K562 (cell line): ENCODE data around the gene GPN3. TPM values are rescaled to one million over a fixed set of nuclear protein-coding genes. Genes with fewer than 3 reads are reported as not detected.
A peak's percentile ranks its signal among the peaks of the same experiment; 100 is the strongest.

Experiments used
- ATAC-seq: fragments of 200-7000 bp; cut with Tn5 transposase; 3 replicates; pipeline ENCODE4 v1.9.1; 2020; ENCODE audit warnings: moderate library complexity
- BruUV-seq: library from RNA; stranded (reverse); fragments of 400-500 nt; replicated peaks from 2 replicates; lab custom pipeline; 2021; lab: Mats Ljungman, UMichigan
- CTCF ChIA-PET: fragments of 300-600 bp; formaldehyde crosslinking; extraction: SDS; loops from one replicate; lab custom pipeline; 2021; ENCODE audit warnings: low intra/inter-chr PET ratio; lab: Yijun Ruan, JAX
- POLR2A ChIA-PET: fragments of 300-600, 350-650 bp; sonication (Branson Sonifier 250); formaldehyde crosslinking; extraction: SDS; loops from one replicate; lab custom pipeline; 2021; ENCODE audit warnings: antibody characterized with exemption, inconsistent platforms; lab: Yijun Ruan, JAX
- DNase-seq, 4 experiments: peaks; one replicate each; pipeline versions ENCODE4 v3.0.0 to v3.0.0-alpha.2; 2011 to 2018; ENCODE audit warnings: low spot score in 3 of 4, mixed read lengths in 3 of 4; ENCODE audit errors: extremely low read depth in 1 of 4
- FAIRE-seq: peaks from 2 replicates; lab custom pipeline; 2011; peaks lifted over from hg19 to GRCh38; lab: Jason Lieb, UNC
- H2AFZ ChIP-seq: 2 replicates; pipeline ENCODE4 v1.6.0; 2011; ENCODE audit warnings: low read depth, low read length, control low read depth, inconsistent platforms
- H3K27ac ChIP-seq: fragments of 200-600 bp; 3 replicates; pipeline ENCODE4 v1.8.0; 2011; ENCODE audit warnings: low read depth, mild to moderate bottlenecking, control low read depth, inconsistent platforms, low read length, moderate library complexity, mixed read lengths; ENCODE audit errors: extremely low read depth
- H3K27me3 ChIP-seq, 2 experiments: fragments of 300-600 bp in 1 of 2; 2 replicates in 1 of 2; 3 replicates in 1 of 2; pipeline versions ENCODE4 v1.6.0 to v1.8.0; 2011; ENCODE audit warnings: inconsistent platforms in 2 of 2, low read length in 2 of 2, mild to moderate bottlenecking in 1 of 2, mixed read lengths in 1 of 2, moderate library complexity in 1 of 2; ENCODE audit not compliant: control insufficient read depth in 2 of 2, insufficient read depth in 2 of 2
- H3K36me3 ChIP-seq: fragments of 300-600 bp; 3 replicates; pipeline ENCODE4 v1.8.0; 2011; ENCODE audit warnings: mild to moderate bottlenecking, low read length, inconsistent platforms; ENCODE audit not compliant: control insufficient read depth, insufficient read depth
- H3K4me1 ChIP-seq, 2 experiments: fragments of 200-600 bp in 1 of 2; replicated peaks in 1 of 2; 2 replicates in 1 of 2; 3 replicates in 1 of 2; pipeline versions ENCODE4 v1.5.1 to v1.8.0; 2011; ENCODE audit warnings: inconsistent platforms in 2 of 2, low read length in 2 of 2, mild to moderate bottlenecking in 1 of 2, mixed read lengths in 1 of 2, moderate library complexity in 1 of 2; ENCODE audit not compliant: control insufficient read depth in 2 of 2, insufficient read depth in 2 of 2
- H3K4me2 ChIP-seq: 2 replicates; pipeline ENCODE4 v1.6.1; 2011; ENCODE audit warnings: low read length, control low read depth, inconsistent platforms, mixed read lengths; ENCODE audit not compliant: insufficient read depth
- H3K4me3 ChIP-seq: fragments of 200-600 bp; sonication (generic), shearing (Covaris generic); 2 replicates; pipeline ENCODE4 v1.5.1; 2016; ENCODE audit warnings: control low read depth, inconsistent platforms
- H3K79me2 ChIP-seq: fragments of 200-600 bp; 3 replicates; pipeline ENCODE4 v1.8.0; 2011; ENCODE audit warnings: low read length, inconsistent platforms; ENCODE audit not compliant: control insufficient read depth, insufficient read depth
- H3K9ac ChIP-seq, 2 experiments: 2 replicates each; pipeline versions ENCODE4 v1.6.0 to v1.6.1; 2011; ENCODE audit warnings: low read depth in 2 of 2, low read length in 2 of 2, control low read depth in 1 of 2, inconsistent platforms in 1 of 2, mild to moderate bottlenecking in 1 of 2, mixed read lengths in 1 of 2; ENCODE audit not compliant: insufficient read depth in 1 of 2
- H3K9me1 ChIP-seq: one replicate; pipeline ENCODE4 v1.6.0; 2011; ENCODE audit warnings: inconsistent platforms, mild to moderate bottlenecking, low read length, moderate library complexity; ENCODE audit not compliant: control insufficient read depth, insufficient read depth
- H3K9me3 ChIP-seq: replicated peaks from 2 replicates; pipeline ENCODE4 v1.5.1; 2011; ENCODE audit warnings: low read depth, low read length, inconsistent platforms; ENCODE audit not compliant: control insufficient read depth, insufficient read depth
- H4K20me1 ChIP-seq: replicated peaks from 2 replicates; pipeline ENCODE4 v1.6.1; 2011; ENCODE audit warnings: low read length, inconsistent platforms, mixed read lengths; ENCODE audit not compliant: control insufficient read depth, insufficient read depth
- ELF2 ChIP-seq: fragments of 250-450 bp; sonication (Bioruptor Pico); IDR thresholded peaks from 2 replicates; pipeline ENCODE4 v1.5.0; 2021; ENCODE audit warnings: mild to moderate bottlenecking
- NFE2L1 ChIP-seq: fragments of 450-650 bp; IDR thresholded peaks from 2 replicates; pipeline ENCODE4 v1.6.1; 2016; ENCODE audit warnings: missing genetic modification characterization, low read depth, mild to moderate bottlenecking, missing compliant biosample characterization, moderate library complexity, borderline replicate concordance
- SMC3 ChIP-seq: conservative IDR thresholded peaks from 2 replicates; pipeline ENCODE4 v1.6.1; 2011; ENCODE audit warnings: low read depth, low read length, improper control_type of control experiment; ENCODE audit not compliant: insufficient read depth
- TOE1 ChIP-seq, 2 experiments: fragments of 450-650 bp in 1 of 2; sonication (generic) in 1 of 2; formaldehyde crosslinking in 1 of 2; IDR thresholded peaks; 2 replicates each; pipeline versions ENCODE4 v1.7.1 to v1.8.0; 2016 to 2022; ENCODE audit warnings: borderline replicate concordance in 2 of 2, mild to moderate bottlenecking in 2 of 2, antibody characterized with exemption in 1 of 2, inconsistent platforms in 1 of 2, low read depth in 1 of 2, missing genetic modification reagents in 1 of 2, moderate library complexity in 1 of 2
- ZNF695 ChIP-seq: fragments of 450-650 bp; formaldehyde crosslinking; IDR thresholded peaks from 2 replicates; pipeline ENCODE4 v1.4.0; 2020; ENCODE audit warnings: mild to moderate bottlenecking, moderate library complexity
- WGBS: fragments of 100-300 bp; shearing (Covaris generic); methylation state at CpG from one replicate; pipeline ENCODE4 v1.1.6; 2016; ENCODE audit warnings: low coverage, mixed read lengths; ENCODE audit not compliant: insufficient coverage; ENCODE audit errors: missing lambda C conversion rate; 5-methylcytosine and 5-hydroxymethylcytosine counted together
- in situ Hi-C: fragments of 300-500 bp; cut with MboI; formaldehyde crosslinking; loops from 4 replicates; pipeline ENCODE4 v1.15.0; 2018; ENCODE audit warnings: inconsistent platforms, mixed read lengths
- intact Hi-C: fragments of 100-400 bp; cut with micrococcal nuclease; formaldehyde crosslinking; loops from 2 replicates; pipeline ENCODE4 v1.14.2; 2022
- polyA plus RNA-seq, 8 experiments: library from polyadenylated mRNA; depleted of rRNA in 4 of 8; stranded (reverse) in 5 of 8; unstranded in 3 of 8; fragments of >200 nt; fragmentation: Nextera tagmentation in 2 of 8; fragmentation: Illumina TruSeq in 1 of 8; extraction: Ambion mirVana in 2 of 8; extraction: Trizol in 1 of 8; gene quantifications; 2 replicates each; pipeline versions ENCODE4 v1.2.1 to v1.2.3, GENCODE V29; 2011 to 2014; ENCODE audit warnings: inconsistent platforms in 1 of 8, missing spikeins in 1 of 8
- total RNA-seq, 7 experiments: library from RNA; depleted of rRNA in 6 of 7; stranded (reverse); fragments of >200 nt in 6 of 7; fragmentation: Illumina TruSeq in 2 of 7; extraction: Trizol in 2 of 7; gene quantifications; 2 replicates each; pipeline versions ENCODE4 v1.2.1 to v1.2.3, GENCODE V29; 2011 to 2021; ENCODE audit warnings: low replicate concordance in 1 of 7
- TF ChIP-seq, protein P1 (sequence below): sonication (generic); formaldehyde crosslinking; IDR thresholded peaks from 2 replicates; pipeline ENCODE4 v1.8.1; 2023; ENCODE audit warnings: mild to moderate bottlenecking, missing genetic modification reagents
- TF ChIP-seq, protein P2 (sequence below): fragments of 450-650 bp; IDR thresholded peaks from 2 replicates; pipeline ENCODE4 v1.6.1; 2016; ENCODE audit warnings: mild to moderate bottlenecking, moderate library complexity

The GPN3 gene
- total and polyA plus RNA-seq, 9 of the 15 experiments (the other 6 are each of a cell fraction or from before 2014, with no cell fraction given) = 35.8 to 123 (median 64.2) TPM

- Histone ChIP-seq H3K4me2 (peak within 1 kb of the TSS; percentile 87), H3K27ac (peak within 1 kb of the TSS; percentile 99), H3K9ac (peak within 1 kb of the TSS; percentile 99 to 100), H3K9me3 (no peaks in the 10 kb centered on the region), H3K36me3 (peaks cover 30% of the 10 kb centered on the region), H3K4me3 (peak within 1 kb of the TSS; percentile 91), H3K79me2 (peaks cover 53% of the 10 kb centered on the region), H3K9me1 (no peaks in the 10 kb centered on the region), H3K4me1 (peaks cover 15 to 22% of the 10 kb centered on the region in 2 experiments; a peak in 4 of 5 replicates), H3K27me3 (no peaks in the 10 kb centered on the region), H2AFZ (peak within 1 kb of the TSS; percentile 100), H4K20me1 (no peaks in the 10 kb centered on the region)
- ATAC-seq (peak; percentile 92), FAIRE-seq (no peak), DNase-seq (peak; percentile 90 to 95 (median 94))
- intact Hi-C loops = loop anchor here (1.0 kb wide), 1 partner anchor 15 kb away; no protein-coding TSS in a partner anchor
- ChIA-PET POLR2A (interaction anchor here (1.0 to 2.3 kb wide), 9 partner anchors 11 to 308 kb away, joined by 3 to 10 read pairs (median 5); no protein-coding TSS in a partner anchor), CTCF (no interaction called here)
- in situ Hi-C loops = no loop called here
- WGBS = 1% methylated on average over 47 of the region's 62 CpGs
- BruUV-seq = TSS peak; percentile 83
- TF ChIP-seq SMC3 (no peak), ELF2 (no peak), TOE1 (IDR thresholded peaks at IDR 0.05; ENCODE audit: borderline replicate concordance) (no peak), TOE1 (CRISPR knock-in tag; IDR thresholded peaks at IDR 0.05; ENCODE audit: borderline replicate concordance, low read depth) (no peak), ZNF695 (no peak), NFE2L1 (tag) (no peak)
- TF ChIP-seq, protein P1, sequence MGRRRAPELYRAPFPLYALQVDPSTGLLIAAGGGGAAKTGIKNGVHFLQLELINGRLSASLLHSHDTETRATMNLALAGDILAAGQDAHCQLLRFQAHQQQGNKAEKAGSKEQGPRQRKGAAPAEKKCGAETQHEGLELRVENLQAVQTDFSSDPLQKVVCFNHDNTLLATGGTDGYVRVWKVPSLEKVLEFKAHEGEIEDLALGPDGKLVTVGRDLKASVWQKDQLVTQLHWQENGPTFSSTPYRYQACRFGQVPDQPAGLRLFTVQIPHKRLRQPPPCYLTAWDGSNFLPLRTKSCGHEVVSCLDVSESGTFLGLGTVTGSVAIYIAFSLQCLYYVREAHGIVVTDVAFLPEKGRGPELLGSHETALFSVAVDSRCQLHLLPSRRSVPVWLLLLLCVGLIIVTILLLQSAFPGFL (CRISPR knock-in tag) = no peak
- TF ChIP-seq, protein P2, sequence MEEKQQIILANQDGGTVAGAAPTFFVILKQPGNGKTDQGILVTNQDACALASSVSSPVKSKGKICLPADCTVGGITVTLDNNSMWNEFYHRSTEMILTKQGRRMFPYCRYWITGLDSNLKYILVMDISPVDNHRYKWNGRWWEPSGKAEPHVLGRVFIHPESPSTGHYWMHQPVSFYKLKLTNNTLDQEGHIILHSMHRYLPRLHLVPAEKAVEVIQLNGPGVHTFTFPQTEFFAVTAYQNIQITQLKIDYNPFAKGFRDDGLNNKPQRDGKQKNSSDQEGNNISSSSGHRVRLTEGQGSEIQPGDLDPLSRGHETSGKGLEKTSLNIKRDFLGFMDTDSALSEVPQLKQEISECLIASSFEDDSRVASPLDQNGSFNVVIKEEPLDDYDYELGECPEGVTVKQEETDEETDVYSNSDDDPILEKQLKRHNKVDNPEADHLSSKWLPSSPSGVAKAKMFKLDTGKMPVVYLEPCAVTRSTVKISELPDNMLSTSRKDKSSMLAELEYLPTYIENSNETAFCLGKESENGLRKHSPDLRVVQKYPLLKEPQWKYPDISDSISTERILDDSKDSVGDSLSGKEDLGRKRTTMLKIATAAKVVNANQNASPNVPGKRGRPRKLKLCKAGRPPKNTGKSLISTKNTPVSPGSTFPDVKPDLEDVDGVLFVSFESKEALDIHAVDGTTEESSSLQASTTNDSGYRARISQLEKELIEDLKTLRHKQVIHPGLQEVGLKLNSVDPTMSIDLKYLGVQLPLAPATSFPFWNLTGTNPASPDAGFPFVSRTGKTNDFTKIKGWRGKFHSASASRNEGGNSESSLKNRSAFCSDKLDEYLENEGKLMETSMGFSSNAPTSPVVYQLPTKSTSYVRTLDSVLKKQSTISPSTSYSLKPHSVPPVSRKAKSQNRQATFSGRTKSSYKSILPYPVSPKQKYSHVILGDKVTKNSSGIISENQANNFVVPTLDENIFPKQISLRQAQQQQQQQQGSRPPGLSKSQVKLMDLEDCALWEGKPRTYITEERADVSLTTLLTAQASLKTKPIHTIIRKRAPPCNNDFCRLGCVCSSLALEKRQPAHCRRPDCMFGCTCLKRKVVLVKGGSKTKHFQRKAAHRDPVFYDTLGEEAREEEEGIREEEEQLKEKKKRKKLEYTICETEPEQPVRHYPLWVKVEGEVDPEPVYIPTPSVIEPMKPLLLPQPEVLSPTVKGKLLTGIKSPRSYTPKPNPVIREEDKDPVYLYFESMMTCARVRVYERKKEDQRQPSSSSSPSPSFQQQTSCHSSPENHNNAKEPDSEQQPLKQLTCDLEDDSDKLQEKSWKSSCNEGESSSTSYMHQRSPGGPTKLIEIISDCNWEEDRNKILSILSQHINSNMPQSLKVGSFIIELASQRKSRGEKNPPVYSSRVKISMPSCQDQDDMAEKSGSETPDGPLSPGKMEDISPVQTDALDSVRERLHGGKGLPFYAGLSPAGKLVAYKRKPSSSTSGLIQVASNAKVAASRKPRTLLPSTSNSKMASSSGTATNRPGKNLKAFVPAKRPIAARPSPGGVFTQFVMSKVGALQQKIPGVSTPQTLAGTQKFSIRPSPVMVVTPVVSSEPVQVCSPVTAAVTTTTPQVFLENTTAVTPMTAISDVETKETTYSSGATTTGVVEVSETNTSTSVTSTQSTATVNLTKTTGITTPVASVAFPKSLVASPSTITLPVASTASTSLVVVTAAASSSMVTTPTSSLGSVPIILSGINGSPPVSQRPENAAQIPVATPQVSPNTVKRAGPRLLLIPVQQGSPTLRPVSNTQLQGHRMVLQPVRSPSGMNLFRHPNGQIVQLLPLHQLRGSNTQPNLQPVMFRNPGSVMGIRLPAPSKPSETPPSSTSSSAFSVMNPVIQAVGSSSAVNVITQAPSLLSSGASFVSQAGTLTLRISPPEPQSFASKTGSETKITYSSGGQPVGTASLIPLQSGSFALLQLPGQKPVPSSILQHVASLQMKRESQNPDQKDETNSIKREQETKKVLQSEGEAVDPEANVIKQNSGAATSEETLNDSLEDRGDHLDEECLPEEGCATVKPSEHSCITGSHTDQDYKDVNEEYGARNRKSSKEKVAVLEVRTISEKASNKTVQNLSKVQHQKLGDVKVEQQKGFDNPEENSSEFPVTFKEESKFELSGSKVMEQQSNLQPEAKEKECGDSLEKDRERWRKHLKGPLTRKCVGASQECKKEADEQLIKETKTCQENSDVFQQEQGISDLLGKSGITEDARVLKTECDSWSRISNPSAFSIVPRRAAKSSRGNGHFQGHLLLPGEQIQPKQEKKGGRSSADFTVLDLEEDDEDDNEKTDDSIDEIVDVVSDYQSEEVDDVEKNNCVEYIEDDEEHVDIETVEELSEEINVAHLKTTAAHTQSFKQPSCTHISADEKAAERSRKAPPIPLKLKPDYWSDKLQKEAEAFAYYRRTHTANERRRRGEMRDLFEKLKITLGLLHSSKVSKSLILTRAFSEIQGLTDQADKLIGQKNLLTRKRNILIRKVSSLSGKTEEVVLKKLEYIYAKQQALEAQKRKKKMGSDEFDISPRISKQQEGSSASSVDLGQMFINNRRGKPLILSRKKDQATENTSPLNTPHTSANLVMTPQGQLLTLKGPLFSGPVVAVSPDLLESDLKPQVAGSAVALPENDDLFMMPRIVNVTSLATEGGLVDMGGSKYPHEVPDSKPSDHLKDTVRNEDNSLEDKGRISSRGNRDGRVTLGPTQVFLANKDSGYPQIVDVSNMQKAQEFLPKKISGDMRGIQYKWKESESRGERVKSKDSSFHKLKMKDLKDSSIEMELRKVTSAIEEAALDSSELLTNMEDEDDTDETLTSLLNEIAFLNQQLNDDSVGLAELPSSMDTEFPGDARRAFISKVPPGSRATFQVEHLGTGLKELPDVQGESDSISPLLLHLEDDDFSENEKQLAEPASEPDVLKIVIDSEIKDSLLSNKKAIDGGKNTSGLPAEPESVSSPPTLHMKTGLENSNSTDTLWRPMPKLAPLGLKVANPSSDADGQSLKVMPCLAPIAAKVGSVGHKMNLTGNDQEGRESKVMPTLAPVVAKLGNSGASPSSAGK = peak; percentile 94
Measured at GRCh38 chr12:110403146-110403975, 64.7 kb downstream of the GPN3 start, which contains the start of gene ANAPC7. ANAPC7 (minus strand) TSS chr12:110403708; CDS start chr12:110403627, 81 bp downstream.
